ENCODE data around the gene RB1. TPM values are rescaled to one million over a fixed set of nuclear protein-coding genes. Genes with fewer than 3 reads are reported as not detected.

Gene RB1
- total and polyA plus RNA-seq, 4 donors, result 10.0 to 69.9 (median 26.1) TPM

- DNase-seq, result no peak
Observed at GRCh38 chr13:48297131-48297786, 6.3 kb upstream of the RB1 start.

GRCh38 chr13:48299591-48299990 lies 4.0 kb upstream of the RB1 start:
- 80 to 91% methylated on average over 2 of the region's 2 CpGs for WGBS, 2 donors
- no peak for ATAC-seq (ENCODE audit: insufficient read depth, low FRiP score)
- no peak overlapping the region for H3K9ac ChIP-seq (ENCODE audit: insufficient read depth in 1 of 2, low read length in 2 of 2)
- peaks cover 0 to 2% (median 0%) of the 10 kb centered on the region in 4 donors for H3K36me3 ChIP-seq (ENCODE audit: control insufficient read depth in 4 of 4, insufficient read depth in 4 of 4, low read length in 4 of 4)
- no peaks in the 10 kb centered on the region for H3K27me3 ChIP-seq (ENCODE audit: control insufficient read depth in 3 of 3, insufficient read depth in 3 of 3, low read length in 2 of 3)
- TF ChIP-seq CTCF (IDR thresholded peaks at IDR 0.05; ENCODE audit: control extremely low read depth, extremely low read depth), result no peak
- H3K4me3 ChIP-seq, result no peak overlapping the region
- no peak for DNase-seq
- no peaks in the 10 kb centered on the region for H3K9me3 ChIP-seq (ENCODE audit: control insufficient read depth in 4 of 4, insufficient read depth in 3 of 4, low read length in 3 of 4)
- H3K4me1 ChIP-seq (ENCODE audit: control insufficient read depth in 5 of 5, insufficient read depth in 5 of 5, low read length in 5 of 5), result peaks cover 0 to 5% (median under 1%) of the 10 kb centered on the region in 5 donors
- H3K27ac ChIP-seq (ENCODE audit: low read depth in 1 of 2, low read length in 1 of 2), result no peak overlapping the region

More at GRCh38 chr13:48297131-48297786, 6.3 kb upstream of the RB1 start:
- no peak overlapping the region for H3K27ac ChIP-seq (ENCODE audit: low read depth in 1 of 2, low read length in 1 of 2)
- TF ChIP-seq CTCF (IDR thresholded peaks at IDR 0.05; ENCODE audit: control extremely low read depth, extremely low read depth), result no peak
- H3K27me3 ChIP-seq (ENCODE audit: control insufficient read depth in 3 of 3, insufficient read depth in 3 of 3, low read length in 2 of 3), result no peaks in the 10 kb centered on the region
- no peak overlapping the region for H3K4me3 ChIP-seq
- H3K4me1 ChIP-seq (ENCODE audit: control insufficient read depth in 5 of 5, insufficient read depth in 5 of 5, low read length in 5 of 5), result peaks cover 0 to 3% (median 0%) of the 10 kb centered on the region in 5 donors
- no peak overlapping the region for H3K9ac ChIP-seq (ENCODE audit: insufficient read depth in 1 of 2, low read length in 2 of 2)
- no peaks in the 10 kb centered on the region for H3K9me3 ChIP-seq (ENCODE audit: control insufficient read depth in 4 of 4, insufficient read depth in 3 of 4, low read length in 3 of 4)
- no peak for ATAC-seq (ENCODE audit: insufficient read depth, low FRiP score)
- 77 to 87% methylated on average over 4 of the region's 4 CpGs for WGBS, 2 donors
- H3K36me3 ChIP-seq (ENCODE audit: control insufficient read depth in 4 of 4, insufficient read depth in 4 of 4, low read length in 4 of 4), result peaks cover 0 to 2% (median 0%) of the 10 kb centered on the region in 4 donors

GRCh38 chr13:48302871-48303358 lies 636 bp upstream of the RB1 start:
- no peaks in the 10 kb centered on the region for H3K9me3 ChIP-seq (ENCODE audit: control insufficient read depth in 4 of 4, insufficient read depth in 3 of 4, low read length in 3 of 4)
- WGBS, 2 donors, result 15 to 16% methylated on average over 12 of the region's 12 CpGs
- peaks cover 5 to 14% (median 7%) of the 10 kb centered on the region in 5 donors for H3K4me1 ChIP-seq (ENCODE audit: control insufficient read depth in 5 of 5, insufficient read depth in 5 of 5, low read length in 5 of 5)
- ATAC-seq (ENCODE audit: insufficient read depth, low FRiP score), result no peak
- no peaks in the 10 kb centered on the region for H3K27me3 ChIP-seq (ENCODE audit: control insufficient read depth in 3 of 3, insufficient read depth in 3 of 3, low read length in 2 of 3)
- no peak for TF ChIP-seq CTCF (IDR thresholded peaks at IDR 0.05; ENCODE audit: control extremely low read depth, extremely low read depth)
- peak overlapping the region; percentile 100 for H3K27ac ChIP-seq (ENCODE audit: low read depth in 1 of 2, low read length in 1 of 2)
- peak overlapping the region; percentile 91 to 99 for H3K9ac ChIP-seq (ENCODE audit: insufficient read depth in 1 of 2, low read length in 2 of 2)
- no peak for DNase-seq
- H3K36me3 ChIP-seq (ENCODE audit: control insufficient read depth in 4 of 4, insufficient read depth in 4 of 4, low read length in 4 of 4), result peaks cover 0 to 2% (median under 1%) of the 10 kb centered on the region in 4 donors
- peak overlapping the region; percentile 98 for H3K4me3 ChIP-seq

Measured in lung (tissue), 12 donors.